GM10847 (cell line): ENCODE data around the gene ALK.

Experiments used
- POLR2A ChIP-seq: IDR thresholded peaks from 2 replicates; pipeline ENCODE4 v1.6.1; 2011; ENCODE audit not compliant: insufficient read length; ENCODE audit errors: extremely low read depth

The ALK gene

DNA sequence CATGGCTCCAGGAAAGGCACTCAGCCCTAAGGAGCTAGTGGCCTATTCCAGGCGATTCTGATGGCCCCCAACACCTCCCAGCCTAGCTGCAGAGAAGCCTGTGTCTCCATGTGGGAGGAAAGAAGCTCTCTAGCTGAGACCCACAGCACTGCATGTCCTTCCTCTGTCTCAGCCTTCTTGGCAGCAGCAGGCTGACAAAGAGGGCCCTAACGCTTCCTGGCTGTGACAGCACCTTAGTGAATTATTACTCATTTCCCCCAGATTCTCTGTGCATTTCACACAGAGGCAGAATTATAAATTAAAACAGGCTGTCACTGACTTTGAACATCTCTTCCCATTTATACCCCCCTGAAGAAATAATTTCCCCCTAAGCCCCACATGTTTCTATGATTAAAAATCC is 599.4 kb downstream of the ALK start:
- TF ChIP-seq POLR2A, result no peak

DNA sequence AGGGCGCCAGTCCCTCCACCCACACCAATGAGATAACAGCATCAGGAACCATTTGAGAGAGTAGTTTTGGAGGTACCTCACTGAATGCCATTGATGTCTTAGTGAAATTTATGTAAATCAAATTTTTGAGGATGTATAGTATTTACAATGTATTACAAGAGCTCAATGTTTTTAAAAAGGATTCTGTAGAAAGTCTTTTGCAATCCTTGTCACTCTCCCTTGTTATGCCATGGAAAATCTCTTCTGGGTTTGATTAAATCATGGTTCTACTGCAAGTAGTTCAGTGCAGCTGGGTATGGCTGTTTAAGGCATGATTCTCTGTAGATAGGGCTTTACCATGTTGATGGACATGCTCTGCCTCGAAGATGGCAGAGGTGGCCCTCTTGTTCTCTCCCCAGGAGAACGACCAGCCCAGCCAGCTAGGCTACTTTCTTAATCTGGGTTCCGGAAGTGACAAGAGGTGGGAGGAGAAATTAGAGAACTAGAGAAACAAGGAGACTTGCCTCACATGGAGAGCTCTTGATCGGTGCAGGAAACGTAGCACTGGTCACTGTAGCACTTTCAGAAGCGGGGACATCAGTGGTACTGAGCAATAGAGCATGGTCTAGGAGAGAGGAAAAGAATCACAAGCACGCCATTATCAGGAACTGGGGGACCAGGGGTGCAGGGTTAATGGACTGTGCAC is 603.4 kb downstream of the ALK start:
- no peak for TF ChIP-seq POLR2A

DNA sequence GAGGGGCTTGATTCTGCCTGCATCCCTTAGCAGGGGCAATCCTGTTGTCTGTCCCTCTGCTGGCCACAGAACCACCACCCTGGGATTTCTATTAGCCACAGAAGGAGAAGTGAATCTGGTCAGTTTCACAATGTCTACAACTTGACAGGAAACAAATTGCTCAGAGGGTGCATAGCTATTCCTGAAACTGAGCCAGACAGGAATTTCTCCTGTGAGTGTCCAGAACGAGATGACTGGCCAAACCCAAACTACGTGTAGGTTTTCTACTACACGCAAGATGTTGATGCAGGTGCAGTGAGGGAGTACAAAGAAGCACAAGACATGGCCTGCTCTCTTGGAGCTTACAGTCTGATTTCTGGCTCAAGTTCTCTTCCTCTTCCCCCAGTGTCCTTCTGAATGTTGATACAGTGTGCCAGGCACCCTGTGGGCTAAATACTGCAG is 604.3 kb downstream of the ALK start:
- no peak for TF ChIP-seq POLR2A

DNA sequence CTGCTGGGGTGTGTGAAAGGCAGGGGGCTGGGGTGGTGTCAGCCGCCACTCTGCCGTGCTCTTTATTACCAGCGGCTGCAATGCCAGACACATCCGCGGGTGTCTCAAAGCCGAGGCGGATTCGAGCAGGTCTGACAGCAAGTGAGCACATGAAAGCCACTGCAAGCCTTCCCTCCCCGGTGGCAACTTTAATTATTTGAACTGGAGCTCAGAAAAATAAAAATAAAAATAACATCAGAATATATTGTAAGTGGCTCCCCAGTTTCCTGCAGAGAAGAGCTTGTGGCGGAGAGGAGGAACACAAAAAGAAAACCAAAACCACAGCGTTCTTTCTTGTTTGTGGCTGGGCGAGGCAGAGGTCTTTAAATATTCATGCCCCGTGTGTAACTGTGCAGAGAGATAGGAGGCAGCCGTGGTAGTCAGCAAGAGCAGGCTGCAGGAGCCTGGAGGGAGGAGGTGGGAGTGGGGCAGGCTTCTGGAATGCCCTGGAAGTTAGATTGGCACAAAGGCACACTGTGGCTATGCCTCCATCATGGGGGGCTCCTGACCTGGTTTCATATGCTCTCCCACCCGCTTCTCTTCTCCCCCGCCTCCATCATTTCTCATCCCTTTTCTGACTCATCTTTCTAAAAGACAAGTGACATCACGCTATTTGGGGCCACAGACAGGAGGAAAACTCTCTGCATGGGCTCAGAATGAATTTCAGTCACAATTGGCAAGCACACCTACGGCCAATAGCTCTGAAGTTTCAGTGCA is 606.4 kb downstream of the ALK start:
- no peak for TF ChIP-seq POLR2A

DNA sequence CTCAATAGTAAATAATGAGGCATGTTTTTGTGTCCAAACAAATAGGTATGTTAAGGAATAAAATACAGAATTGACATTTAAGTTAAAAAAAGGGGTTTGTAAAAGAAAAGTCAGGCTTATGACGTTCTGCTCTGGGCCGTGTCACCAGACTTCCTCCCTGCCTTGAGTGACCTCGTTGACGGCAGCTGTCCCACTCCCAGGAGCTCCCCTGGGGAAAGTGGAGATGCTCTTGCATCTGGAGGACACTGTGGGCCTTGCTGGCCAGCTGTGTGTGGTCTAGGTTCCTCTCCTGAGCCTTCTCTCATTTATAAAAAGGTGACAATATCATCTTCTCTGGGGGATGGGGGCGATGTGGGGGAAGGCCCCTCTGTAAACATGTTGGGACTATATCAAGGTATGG is 609.9 kb downstream of the ALK start:
- TF ChIP-seq POLR2A, result no peak

DNA sequence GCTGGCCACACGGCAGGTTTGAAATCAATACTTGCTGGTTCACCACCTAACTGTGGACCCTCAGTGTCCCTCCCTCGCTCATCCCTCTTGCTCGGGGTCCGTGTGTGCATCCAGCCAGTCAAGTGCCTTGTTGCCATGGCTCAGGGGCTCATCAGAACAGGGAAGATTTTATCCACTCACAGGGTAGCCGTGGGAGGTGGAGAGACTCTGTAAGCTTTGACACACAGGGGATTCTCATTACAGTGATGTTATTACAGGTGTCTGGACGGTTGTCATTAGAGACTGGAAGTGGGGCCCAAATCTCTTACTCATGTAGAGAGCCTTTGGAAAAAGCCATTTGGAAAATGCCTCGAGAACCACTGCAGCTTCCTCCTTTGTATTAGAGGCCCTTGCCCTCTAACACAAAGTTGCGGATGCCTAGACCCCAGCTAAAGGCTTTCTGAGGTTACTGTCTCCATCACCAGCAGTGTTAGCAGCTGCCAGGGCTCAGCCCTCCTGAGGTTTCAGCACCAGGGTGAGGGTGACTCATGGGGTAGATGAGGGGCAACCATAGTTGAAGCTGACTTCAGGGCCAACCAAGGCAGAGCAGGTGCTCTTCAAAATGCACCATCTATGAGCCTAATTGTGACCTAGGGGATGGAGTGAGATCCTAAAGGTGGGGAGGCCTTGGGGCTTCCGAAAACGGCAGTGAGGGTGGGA is 610.6 kb downstream of the ALK start:
- no peak for TF ChIP-seq POLR2A

DNA sequence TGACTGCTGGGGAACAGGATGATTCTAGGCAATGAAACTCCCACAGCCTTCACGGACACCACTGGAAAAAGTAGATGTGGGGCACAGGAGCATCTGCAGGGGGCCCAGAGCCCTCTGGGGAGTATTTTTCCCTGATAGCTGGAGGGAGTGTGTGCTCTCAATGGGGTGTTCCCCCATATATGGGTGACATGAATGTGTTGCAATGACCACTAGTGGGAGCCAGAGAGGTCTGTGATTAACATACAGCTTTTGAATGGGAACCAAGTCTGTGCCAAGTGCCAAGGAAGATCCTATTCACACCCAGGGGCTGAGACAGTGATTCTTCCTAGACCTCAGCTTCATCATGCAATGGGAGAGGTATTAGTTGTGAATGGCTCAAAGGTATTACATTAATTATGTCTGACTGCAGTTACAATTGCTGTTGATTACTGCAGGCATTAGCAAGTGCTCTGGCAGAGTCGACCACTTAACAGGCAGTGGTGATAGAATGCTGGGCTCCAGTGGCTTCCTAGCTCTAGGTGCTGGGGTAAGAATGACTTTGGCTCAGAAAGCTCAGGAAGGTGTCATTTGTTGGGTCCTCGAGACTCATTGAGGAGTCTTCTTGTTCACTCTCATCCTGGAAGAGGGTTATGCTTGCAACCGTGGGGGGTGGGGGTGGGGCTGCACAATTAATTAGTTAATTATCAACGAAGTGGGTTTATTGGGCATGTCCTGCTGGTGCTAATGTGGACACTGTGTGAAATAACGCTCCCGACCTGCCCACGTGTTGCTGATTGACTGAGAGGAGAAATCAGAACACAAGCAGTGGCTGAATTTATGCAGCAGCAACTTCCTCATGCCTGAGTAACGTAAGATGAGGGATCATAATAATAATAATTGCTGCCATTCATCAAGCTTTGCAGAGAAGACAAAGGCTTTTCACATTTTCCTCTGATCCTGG is 612.0 kb downstream of the ALK start:
- no peak for TF ChIP-seq POLR2A

DNA sequence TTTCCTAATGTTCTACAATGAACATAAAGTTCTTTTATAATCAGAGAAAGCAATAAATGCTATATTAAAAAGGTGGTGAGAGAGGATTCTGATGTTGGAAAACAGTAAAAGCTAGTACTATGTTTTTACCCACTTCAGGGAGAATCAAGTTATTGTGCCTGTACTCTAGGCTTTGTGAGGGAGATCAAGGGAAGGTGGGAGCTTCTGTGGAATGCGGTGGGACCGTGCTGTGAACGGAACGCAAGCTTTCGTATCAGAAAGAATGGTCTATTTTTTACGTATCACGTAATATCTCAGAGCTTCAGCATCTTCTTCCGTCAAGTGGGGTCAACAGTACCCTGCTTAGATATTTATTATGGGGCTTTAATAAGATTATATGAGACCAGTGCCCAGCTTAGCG is 613.0 kb downstream of the ALK start:
- no peak for TF ChIP-seq POLR2A

DNA sequence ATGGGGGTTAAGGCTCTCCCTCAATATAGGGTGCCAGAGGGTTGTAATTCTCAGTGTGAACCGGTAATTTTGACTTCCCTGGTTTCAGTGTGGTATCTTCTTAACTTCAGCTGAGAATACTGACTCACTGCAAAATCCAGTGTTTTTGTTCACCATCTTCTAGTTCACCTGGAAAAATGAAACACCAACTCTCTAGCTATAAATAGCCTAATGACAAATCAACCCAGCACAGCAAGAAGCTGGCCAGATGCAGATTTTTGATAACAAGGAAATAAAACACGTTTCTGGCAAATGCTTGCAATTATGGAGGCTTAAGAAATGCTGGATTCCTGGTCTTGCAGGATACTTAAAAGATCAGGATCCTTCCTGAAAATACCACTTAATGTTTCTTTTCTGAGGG is 613.9 kb downstream of the ALK start:
- TF ChIP-seq POLR2A, result no peak

DNA sequence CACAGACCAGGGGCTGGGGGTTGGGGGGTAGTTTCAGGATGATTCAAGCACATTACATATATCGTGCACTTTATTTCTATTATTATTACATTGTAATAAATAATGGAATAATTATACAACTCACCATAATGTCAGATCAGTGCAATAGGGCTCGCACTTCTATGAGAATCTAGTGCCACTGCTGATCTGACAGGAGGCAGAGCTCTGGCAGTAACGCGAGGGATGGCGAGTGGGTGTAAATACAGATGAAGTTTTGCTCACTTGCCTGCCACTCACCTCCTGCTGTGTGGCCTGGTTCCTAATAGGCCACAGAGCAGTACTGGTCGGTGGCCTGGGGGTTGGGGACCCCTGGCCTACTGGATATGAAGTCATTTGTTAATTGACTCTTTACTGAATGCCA is 615.6 kb downstream of the ALK start:
- no peak for TF ChIP-seq POLR2A

DNA sequence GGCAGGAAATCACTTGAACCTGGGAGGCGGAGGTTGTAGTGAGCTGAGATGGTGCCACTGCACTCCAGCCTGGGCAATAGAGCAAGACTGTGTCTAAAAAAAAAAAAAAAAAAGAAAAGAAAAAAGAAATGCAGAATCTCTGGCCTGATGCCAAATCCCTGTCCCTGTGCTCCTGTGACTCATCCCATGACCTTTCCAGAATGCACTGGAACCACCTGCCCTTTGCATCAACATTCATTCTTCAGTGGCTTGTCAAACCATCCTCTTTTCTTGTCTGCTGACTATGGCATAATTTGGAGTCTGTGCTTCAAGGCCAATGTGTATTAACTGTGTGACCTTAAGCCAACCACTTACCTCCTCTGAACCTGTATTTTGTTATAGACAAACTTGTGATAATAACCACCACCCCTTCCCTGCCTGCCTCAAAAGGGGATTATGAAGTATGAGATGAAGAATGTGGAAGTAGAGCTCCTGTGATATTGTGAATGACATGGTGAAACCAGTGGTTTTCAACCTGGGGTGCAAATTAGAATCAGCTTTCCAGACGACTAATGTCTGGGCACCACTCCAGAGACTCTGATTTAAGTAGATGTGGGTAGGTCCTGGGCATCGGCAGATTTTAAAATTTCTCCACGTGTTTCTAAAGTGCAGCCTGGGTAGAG is 616.9 kb downstream of the ALK start:
- TF ChIP-seq POLR2A, result no peak

DNA sequence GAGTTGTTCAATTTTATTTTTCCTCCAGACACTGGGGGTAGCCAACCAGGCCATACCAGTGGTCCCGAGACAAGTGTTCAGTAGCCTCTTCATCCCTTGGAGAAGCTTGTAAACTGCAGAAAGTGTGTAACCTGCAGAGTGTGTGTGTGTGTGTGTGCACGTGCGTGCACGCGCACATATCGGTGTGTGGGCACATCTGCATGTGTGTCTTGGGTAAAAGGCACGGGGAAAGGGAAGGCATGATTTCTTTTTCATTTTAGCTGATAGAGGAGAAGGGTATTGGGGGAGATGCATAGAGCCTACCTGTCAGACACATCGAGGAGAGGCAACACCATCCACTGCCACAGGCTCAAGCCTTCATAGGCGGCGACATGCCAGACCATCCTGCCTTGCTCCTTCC is 624.8 kb downstream of the ALK start:
- no peak for TF ChIP-seq POLR2A

DNA sequence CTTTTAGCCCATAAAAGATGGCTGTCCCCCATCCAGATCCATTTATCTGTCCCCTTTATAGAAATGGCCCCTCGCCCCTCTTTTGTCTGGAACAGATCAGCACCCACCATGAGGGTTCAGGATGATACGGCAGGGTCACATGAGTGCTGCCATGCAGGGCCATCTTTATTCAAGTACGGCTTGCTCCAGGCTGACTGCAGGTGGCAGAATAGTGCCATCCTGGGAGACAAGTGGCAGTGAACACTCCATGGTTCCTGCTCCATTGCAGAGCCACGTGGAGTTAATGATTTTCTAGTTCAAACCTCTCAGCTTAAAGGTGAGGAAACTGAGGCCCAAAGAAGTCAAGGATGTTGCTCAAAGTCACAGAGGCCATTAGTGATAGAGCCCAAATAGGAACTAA is 625.5 kb downstream of the ALK start:
- TF ChIP-seq POLR2A, result no peak

DNA sequence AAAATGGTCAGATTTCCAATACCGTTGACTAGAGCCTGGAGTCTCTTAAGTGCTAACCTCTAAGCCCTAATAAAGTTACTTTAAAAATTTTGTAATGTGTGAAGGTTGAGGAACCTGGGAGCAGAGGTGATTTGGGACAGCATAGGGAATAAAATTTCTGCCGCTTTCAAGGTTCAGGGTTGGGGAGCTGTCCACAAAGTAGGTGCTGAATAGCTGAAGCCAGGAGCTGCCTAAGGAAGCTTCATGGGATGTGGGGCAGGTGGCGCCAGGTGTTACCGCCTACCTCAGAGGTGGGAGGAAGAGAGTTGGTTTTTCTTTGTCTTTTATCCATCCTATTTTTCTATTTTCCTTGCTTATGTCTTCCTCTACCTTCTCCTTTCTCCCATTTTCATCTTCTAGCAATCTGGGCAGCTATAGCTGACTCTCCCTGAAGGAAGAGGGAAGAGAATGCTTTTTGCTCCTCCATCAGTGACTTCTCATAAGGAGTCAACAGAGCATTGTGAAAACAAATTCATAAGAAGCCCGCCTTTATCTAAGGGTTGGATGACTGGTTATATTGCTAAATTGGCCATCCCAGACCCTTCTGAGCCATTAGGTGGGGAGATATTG is 627.5 kb downstream of the ALK start:
- no peak for TF ChIP-seq POLR2A
